Heart left ventricle (tissue), 16 donors: Measurements from ENCODE around the gene KHDC4. TPM values are rescaled to one million over a fixed set of nuclear protein-coding genes. Genes with fewer than 3 reads are reported as not detected.
"Not testable (repeated sequence)": the region's sequence is repeated elsewhere in the genome, so short reads cannot be mapped to it uniquely, and the experiment has no call there.

ENCODE experiments used
- ATAC-seq, 4 donors: fragments of 200-7000 bp; cut with Tn5 transposase; one replicate each; pipeline ENCODE4 v1.9.1; 2020 to 2022; ENCODE audit warnings: moderate library complexity in 4 of 4, mild to moderate bottlenecking in 3 of 4, moderate number of reproducible peaks in 1 of 4
- DNase-seq, 5 donors: peaks; one replicate each; pipeline ENCODE4 v3.0.0-alpha.2; 2020
- H3K27ac ChIP-seq, 12 donors: fragments of 200-600 bp; sonication (generic) in 4 of 12; one replicate each; pipeline versions ENCODE4 v1.5.0 to v1.8.0; 2016 to 2022; ENCODE audit warnings: mild to moderate bottlenecking in 2 of 12
- H3K27me3 ChIP-seq, 9 donors: fragments of 200-600 bp; sonication (generic) in 2 of 9; one replicate each; pipeline versions ENCODE4 v1.5.1 to v1.8.0; 2016 to 2022; ENCODE audit warnings: mild to moderate bottlenecking in 3 of 9
- H3K36me3 ChIP-seq, 9 donors: fragments of 200-600 bp; sonication (generic) in 2 of 9; one replicate each; pipeline versions ENCODE4 v1.5.0 to v1.8.0; 2018 to 2022; ENCODE audit warnings: mild to moderate bottlenecking in 2 of 9
- H3K4me1 ChIP-seq, 12 donors: fragments of 200-600 bp; sonication (generic) in 4 of 12; one replicate each; pipeline versions ENCODE4 v1.5.0 to v1.8.0; 2016 to 2022; ENCODE audit warnings: mild to moderate bottlenecking in 3 of 12
- H3K4me3 ChIP-seq, 12 donors: fragments of 200-600 bp; sonication (generic) in 4 of 12; one replicate each; pipeline versions ENCODE4 v1.5.0 to v1.8.0; 2017 to 2022; ENCODE audit warnings: mild to moderate bottlenecking in 9 of 12, moderate library complexity in 4 of 12
- H3K9me3 ChIP-seq, 12 donors: fragments of 200-600 bp; sonication (generic) in 4 of 12; one replicate each; pipeline versions ENCODE4 v1.5.0 to v1.8.0; 2016 to 2022; ENCODE audit warnings: mild to moderate bottlenecking in 1 of 12
- CTCF ChIP-seq, 12 donors: fragments of 200-600 bp; sonication (generic) in 4 of 12; IDR thresholded peaks; one replicate each; pipeline versions ENCODE4 v1.5.0 to v1.8.0; 2018 to 2022; ENCODE audit warnings: antibody characterized with exemption in 12 of 12, mild to moderate bottlenecking in 5 of 12
- POLR2A ChIP-seq, 2 donors: fragments of 450-650 bp; IDR thresholded peaks; one replicate each; pipeline ENCODE4 v1.6.1; 2017; ENCODE audit warnings: antibody characterized with exemption in 2 of 2, mild to moderate bottlenecking in 2 of 2, moderate library complexity in 2 of 2
- WGBS, 4 donors: extraction: QIAGEN DNeasy Blood & Tissue Kit in 2 of 4; methylation state at CpG; one replicate each; pipeline versions ENCODE4 v1.1.5 to v1.1.7; 2013 to 2018; 5-methylcytosine and 5-hydroxymethylcytosine counted together
- intact Hi-C, 10 donors: fragments of 100-400 bp; cut with DNase I; formaldehyde crosslinking; loops; one replicate each; pipeline versions ENCODE4 v1.11.1 to v1.14.2; 2022
- polyA plus RNA-seq, 2 donors: library from polyadenylated mRNA; stranded (reverse); fragments of 200-250 nt; gene quantifications; one replicate each; pipeline ENCODE4 v1.2.3, GENCODE V29; 2013
- total RNA-seq, 9 donors: library from RNA; depleted of rRNA in 2 of 9; stranded (reverse); fragments of >200 nt in 2 of 9; fragmentation: NEBNext Ultra II Directional in 3 of 9; extraction: Animal tissue kit (Norgen Biotek cat#: 25700) in 3 of 9; gene quantifications; one replicate each; pipeline versions ENCODE4 v1.1.0 to v1.2.4, GENCODE V29; 2016 to 2023
- donor health status: ischemic (EF 13 %, LVEDD 7.1; RV severe dilation, severe dysfunction).
- donor health status: healthy with polysubstance abuse.
- donor health status: DM: no; HTN: yes; CAD: no.
- donor health status: DM: no; HTN: no; CAD: no.
- donor health status: ischemic (EF 25% LVEDD 6.9; RV normal size, moderate dysfunction).
- donor health status: ischemic (EF 25% LVEDD 5.7; RV mildly dilated, moderate dysfunction).
- donor health status: healthy.
- donor health status: DM: yes; HTN: yes; CAD: no.
- donor health status: ischemic (EF 35%, LVEDD 5.7; RV mildly dilated, moderate dysfunction).
- donor health status: nonischemic (EF 11% LVEDD 7.7; RV severe dilation, severe dysfunction).
- donor health status: DM: yes; HTN: yes; CAD: no.
- donor health status: PGD.
- donor health status: ischemic (EF 29% LVEDD 5.4; RV normal size, mild dysfunction).
- donor health status: nonischemic (EF 23%, LVEDD 6.1; RV moderate dilation, normal function).

Gene KHDC4
- total and polyA plus RNA-seq, 11 donors: 16.9 to 28.0 (median 21.8) TPM

- peak overlapping the region in 8 of 12 donors; percentile 0 to 96 (median 18) for H3K4me3 ChIP-seq
- TF ChIP-seq CTCF (IDR thresholded peaks at IDR 0.05) (no peak), POLR2A (IDR thresholded peaks at IDR 0.05) (no peak)
These were observed 2.7 kb downstream of the KHDC4 start for GRCh38 chr1:155931332-155932038.

GRCh38 chr1:155930725-155931124, 3.5 kb downstream of the KHDC4 start:
- not testable (repeated sequence) for DNase-seq, H3K27ac ChIP-seq, H3K9me3 ChIP-seq, H3K27me3 ChIP-seq, ATAC-seq
- peaks cover 0 to 79% (median 74%) of the 10 kb centered on the region in 9 donors for H3K36me3 ChIP-seq
- H3K4me3 ChIP-seq: peak overlapping the region in 9 of 12 donors; percentile 0 to 71 (median 11)
- intact Hi-C loops: loop anchor here in 4 of 10 donors (5.0 to 10.0 kb wide), 3 partner anchors 73 to 134 kb away; partner anchors contain the start of genes LAMTOR2 (in 2 of the 4), UBQLN4 (in 2 of the 4), GON4L (in 1 of the 4) and RAB25 (in 1 of the 4)
- WGBS, 4 donors: 62 to 68% (median 63%) methylated on average over 10 of the region's 10 CpGs
- H3K4me1 ChIP-seq: peaks cover 25 to 55% (median 37%) of the 10 kb centered on the region in 12 donors

More at GRCh38 chr1:155931332-155932038, 2.7 kb downstream of the KHDC4 start:
- intact Hi-C loops: loop anchor here in 4 of 10 donors (5.0 to 10.0 kb wide), 3 partner anchors 74 to 133 kb away; partner anchors contain the start of genes LAMTOR2 (in 2 of the 4), UBQLN4 (in 2 of the 4), GON4L (in 1 of the 4) and RAB25 (in 1 of the 4)
- ATAC-seq: no peak
- Histone ChIP-seq H3K27me3 (no peaks in the 10 kb centered on the region), H3K36me3 (peaks cover 0 to 71% (median 66%) of the 10 kb centered on the region in 9 donors), H3K27ac (no peak overlapping the region), H3K9me3 (no peaks in the 10 kb centered on the region), H3K4me1 (peaks cover 25 to 55% (median 37%) of the 10 kb centered on the region in 12 donors)
- WGBS, 4 donors: 58 to 68% (median 59%) methylated on average over 7 of the region's 7 CpGs
- no peak for DNase-seq

GRCh38 chr1:155929057-155929456, 5.2 kb downstream of the KHDC4 start:
- Histone ChIP-seq H3K4me1 (peaks cover 25 to 48% (median 37%) of the 10 kb centered on the region in 12 donors), H3K36me3 (peaks cover 3 to 95% (median 90%) of the 10 kb centered on the region in 9 donors), H3K27me3 (no peaks in the 10 kb centered on the region), H3K9me3 (no peaks in the 10 kb centered on the region), H3K27ac (no peak overlapping the region), H3K4me3 (no peak overlapping the region)
- DNase-seq (no peak), ATAC-seq (no peak)
- intact Hi-C loops: no loop called here
- WGBS, 4 donors: 48 to 62% (median 55%) methylated on average over 5 of the region's 5 CpGs
- TF ChIP-seq POLR2A (IDR thresholded peaks at IDR 0.05) (no peak), CTCF (IDR thresholded peaks at IDR 0.05) (no peak)

- Histone ChIP-seq H3K27me3 (no peaks in the 10 kb centered on the region), H3K36me3 (peaks cover 10 to 100% (median 97%) of the 10 kb centered on the region in 9 donors), H3K4me3 (no peak overlapping the region), H3K27ac (no peak overlapping the region), H3K4me1 (peaks cover 0 to 16% (median 6%) of the 10 kb centered on the region in 12 donors), H3K9me3 (no peaks in the 10 kb centered on the region)
- ATAC-seq (no peak), DNase-seq (no peak)
- no peak for TF ChIP-seq POLR2A (IDR thresholded peaks at IDR 0.05)
- TF ChIP-seq CTCF (IDR thresholded peaks at IDR 0.05): no peak
- intact Hi-C loops: no loop called here
- 98 to 100% (median 98%) methylated on average over 2 of the region's 2 CpGs for WGBS, 4 donors
These were observed 8.7 kb downstream of the KHDC4 start for GRCh38 chr1:155925506-155925905.
